OCI-LY7 (cell line): ENCODE data around the gene GLB1L2.

Source experiments
- CTCF ChIP-seq: fragments of 200-600 bp; sonication (generic); conservative IDR thresholded peaks from 2 replicates; pipeline ENCODE4 v1.5.1; 2014; ENCODE audit warnings: mild to moderate bottlenecking, antibody characterized with exemption, low read length, moderate library complexity, mixed read lengths
- EZH2phosphoT487 ChIP-seq: fragments of 200-600 bp; sonication (generic); IDR thresholded peaks from 2 replicates; pipeline ENCODE4 v1.6.1; 2018; ENCODE audit warnings: low read depth, borderline replicate concordance, mild to moderate bottlenecking, mixed run types, antibody characterized with exemption, low read length, moderate library complexity, mixed read lengths

- TF ChIP-seq CTCF (no peak), EZH2phosphoT487 (no peak)
Measured at GRCh38 chr11:134317103-134317502, 14.7 kb upstream of the GLB1L2 start.
